ENCODE data around the gene PARP2. TPM values are rescaled to one million over a fixed set of nuclear protein-coding genes. Genes with fewer than 3 reads are reported as not detected.

PARP2 gene
- 13.1 and 22.0 TPM in 2 replicates for polyA plus RNA-seq

GRCh38 chr14:20343092-20343861, at the start of gene PARP2:
TSS of gene PARP2 (plus strand) at chr14:20343635. CDS start at chr14:20343642, 7 bp downstream.

GRCh38 chr14:20305265-20306078, 38.0 kb upstream of the PARP2 start, which contains the start of gene TTC5:
TSS of gene TTC5 (minus strand) at chr14:20305951. CDS start at chr14:20305937, 14 bp downstream.

GRCh38 chr14:20332788-20333493, 10.5 kb upstream of the PARP2 start, which contains the start of gene CCNB1IP1:
TSS of gene CCNB1IP1 (minus strand) at chr14:20333279. CDS start at chr14:20316523, 16,756 bp downstream.

Other genes with a start within 250 kb of the PARP2 start
- gene OR4K17, start 232.9 kb upstream of the PARP2 start, polyA plus RNA-seq, result not detected in 2 replicates
- not detected in 2 replicates for gene OR4N5, start 204.8 kb upstream of the PARP2 start, polyA plus RNA-seq
- 0.10 TPM in 1 of 2 replicates, not detected in the other for gene OR11G2, start 152.7 kb upstream of the PARP2 start, polyA plus RNA-seq
- not detected in 2 replicates for gene OR11H6, start 119.9 kb upstream of the PARP2 start, polyA plus RNA-seq
- gene OR11H7, start 114.7 kb upstream of the PARP2 start, polyA plus RNA-seq, result not detected in 2 replicates
- not detected in 2 replicates for gene OR11H4, start 104.3 kb upstream of the PARP2 start, polyA plus RNA-seq
- gene TTC5, start 37.7 kb upstream of the PARP2 start, polyA plus RNA-seq, result 12.5 and 17.5 TPM in 2 replicates
- gene CCNB1IP1, start 10.4 kb upstream of the PARP2 start, polyA plus RNA-seq, result 14.0 and 27.9 TPM in 2 replicates
- 0.08 and 1.3 TPM in 2 replicates for gene TEP1, start 69.9 kb downstream of the PARP2 start, polyA plus RNA-seq
- gene KLHL33, start 92.5 kb downstream of the PARP2 start, polyA plus RNA-seq, result 0.08 and 0.16 TPM in 2 replicates
- gene OSGEP, start 111.2 kb downstream of the PARP2 start, polyA plus RNA-seq, result 31.4 and 51.1 TPM in 2 replicates
- 84.3 and 107 TPM in 2 replicates for gene APEX1, start 111.6 kb downstream of the PARP2 start, polyA plus RNA-seq
- gene PIP4P1, start 117.8 kb downstream of the PARP2 start, polyA plus RNA-seq, result 16.3 and 16.4 TPM in 2 replicates
- 1.1 and 10.0 TPM in 2 replicates for gene PNP, start 125.8 kb downstream of the PARP2 start, polyA plus RNA-seq
- gene RNASE10, start 161.9 kb downstream of the PARP2 start, polyA plus RNA-seq, result not detected in 2 replicates
- gene RNASE9, start 217.4 kb downstream of the PARP2 start, polyA plus RNA-seq, result not detected in 2 replicates
- not detected in 2 replicates for gene RNASE11, start 244.4 kb downstream of the PARP2 start, polyA plus RNA-seq
- not detected in 2 replicates for gene RNASE12, start 247.7 kb downstream of the PARP2 start, polyA plus RNA-seq

Data from Purkinje cell (primary cell).